Stimulated activated CD4-positive, alpha-beta T cell treated with anti-CD3 and anti-CD28 coated beads, TNF-alpha, amount 100 ng/mL, for 48 hours (primary cell): Measurements from ENCODE around the gene NEGR1.
A peak's percentile ranks its signal among the peaks of the same experiment; 100 is the strongest.

Experiments
- DNase-seq, 3 donors: peaks; one replicate each; pipeline ENCODE4 v3.0.0-alpha.2; 2020; ENCODE audit warnings: low read depth in 3 of 3

Gene NEGR1

GRCh38 chr1:72117621-72118020, 164.7 kb downstream of the NEGR1 start:
- no peak for DNase-seq

- DNase-seq = no peak
Measured at GRCh38 chr1:72115290-72115689, 167.0 kb downstream of the NEGR1 start.

GRCh38 chr1:72111662-72112061, 170.7 kb downstream of the NEGR1 start:
- DNase-seq = no peak

- no peak for DNase-seq
Measured at GRCh38 chr1:72109916-72110315, 172.4 kb downstream of the NEGR1 start.

GRCh38 chr1:72105201-72105600, 177.1 kb downstream of the NEGR1 start:
- DNase-seq = no peak

GRCh38 chr1:72101840-72102632, 180.3 kb downstream of the NEGR1 start:
- no peak for DNase-seq

GRCh38 chr1:72100771-72101170, 181.6 kb downstream of the NEGR1 start:
- no peak for DNase-seq

GRCh38 chr1:72097851-72098570, 184.3 kb downstream of the NEGR1 start:
- DNase-seq = no peak

- no peak for DNase-seq
Measured at GRCh38 chr1:72094209-72094608, 188.1 kb downstream of the NEGR1 start.

- no peak for DNase-seq
Measured at GRCh38 chr1:72086394-72086793, 195.9 kb downstream of the NEGR1 start.

- no peak for DNase-seq
Measured at GRCh38 chr1:72075425-72075824, 206.9 kb downstream of the NEGR1 start.

- DNase-seq = no peak
Measured at GRCh38 chr1:72066431-72066830, 215.9 kb downstream of the NEGR1 start.

GRCh38 chr1:72064196-72065075, 217.9 kb downstream of the NEGR1 start:
- DNase-seq = no peak

- DNase-seq = no peak
Measured at GRCh38 chr1:72063364-72064044, 218.8 kb downstream of the NEGR1 start.

GRCh38 chr1:72062584-72062983, 219.8 kb downstream of the NEGR1 start:
- DNase-seq = no peak

- DNase-seq = no peak
Measured at GRCh38 chr1:72060466-72061245, 221.7 kb downstream of the NEGR1 start.

GRCh38 chr1:72056516-72056915, 225.8 kb downstream of the NEGR1 start:
- no peak for DNase-seq

- no peak for DNase-seq
Measured at GRCh38 chr1:72051538-72051937, 230.8 kb downstream of the NEGR1 start.

GRCh38 chr1:72050551-72050950, 231.8 kb downstream of the NEGR1 start:
- DNase-seq = no peak

- peak in 1 of 3 donors; percentile 5 for DNase-seq
Measured at GRCh38 chr1:72037745-72038343, 244.5 kb downstream of the NEGR1 start.
